K562 (cell line): ENCODE results near the gene RAI1. TPM values are rescaled to one million over a fixed set of nuclear protein-coding genes. Genes with fewer than 3 reads are reported as not detected.
A peak's percentile ranks its signal among the peaks of the same experiment; 100 is the strongest.

Experiments
- ATAC-seq: fragments of 200-7000 bp; cut with Tn5 transposase; 3 replicates; pipeline ENCODE4 v1.9.1; 2020; ENCODE audit warnings: moderate library complexity
- BruUV-seq: library from RNA; stranded (reverse); fragments of 400-500 nt; replicated peaks from 2 replicates; lab custom pipeline; 2021; lab: Mats Ljungman, UMichigan
- CTCF ChIA-PET: fragments of 300-600 bp; formaldehyde crosslinking; extraction: SDS; loops from one replicate; lab custom pipeline; 2021; ENCODE audit warnings: low intra/inter-chr PET ratio; lab: Yijun Ruan, JAX
- POLR2A ChIA-PET: fragments of 300-600, 350-650 bp; sonication (Branson Sonifier 250); formaldehyde crosslinking; extraction: SDS; loops from one replicate; lab custom pipeline; 2021; ENCODE audit warnings: antibody characterized with exemption, inconsistent platforms; lab: Yijun Ruan, JAX
- DNase-seq, 4 experiments: peaks; one replicate each; pipeline versions ENCODE4 v3.0.0 to v3.0.0-alpha.2; 2011 to 2018; ENCODE audit warnings: low spot score in 3 of 4, mixed read lengths in 3 of 4; ENCODE audit errors: extremely low read depth in 1 of 4
- FAIRE-seq: peaks from 2 replicates; lab custom pipeline; 2011; peaks lifted over from hg19 to GRCh38; lab: Jason Lieb, UNC
- H2AFZ ChIP-seq: 2 replicates; pipeline ENCODE4 v1.6.0; 2011; ENCODE audit warnings: low read depth, low read length, control low read depth, inconsistent platforms
- H3K27ac ChIP-seq: fragments of 200-600 bp; 3 replicates; pipeline ENCODE4 v1.8.0; 2011; ENCODE audit warnings: low read depth, mild to moderate bottlenecking, control low read depth, inconsistent platforms, low read length, moderate library complexity, mixed read lengths; ENCODE audit errors: extremely low read depth
- H3K27me3 ChIP-seq, 2 experiments: fragments of 300-600 bp in 1 of 2; 2 replicates in 1 of 2; 3 replicates in 1 of 2; pipeline versions ENCODE4 v1.6.0 to v1.8.0; 2011; ENCODE audit warnings: inconsistent platforms in 2 of 2, low read length in 2 of 2, mild to moderate bottlenecking in 1 of 2, mixed read lengths in 1 of 2, moderate library complexity in 1 of 2; ENCODE audit not compliant: control insufficient read depth in 2 of 2, insufficient read depth in 2 of 2
- H3K36me3 ChIP-seq: fragments of 300-600 bp; 3 replicates; pipeline ENCODE4 v1.8.0; 2011; ENCODE audit warnings: mild to moderate bottlenecking, low read length, inconsistent platforms; ENCODE audit not compliant: control insufficient read depth, insufficient read depth
- H3K4me1 ChIP-seq, 2 experiments: fragments of 200-600 bp in 1 of 2; replicated peaks in 1 of 2; 2 replicates in 1 of 2; 3 replicates in 1 of 2; pipeline versions ENCODE4 v1.5.1 to v1.8.0; 2011; ENCODE audit warnings: inconsistent platforms in 2 of 2, low read length in 2 of 2, mild to moderate bottlenecking in 1 of 2, mixed read lengths in 1 of 2, moderate library complexity in 1 of 2; ENCODE audit not compliant: control insufficient read depth in 2 of 2, insufficient read depth in 2 of 2
- H3K4me2 ChIP-seq: 2 replicates; pipeline ENCODE4 v1.6.1; 2011; ENCODE audit warnings: low read length, control low read depth, inconsistent platforms, mixed read lengths; ENCODE audit not compliant: insufficient read depth
- H3K4me3 ChIP-seq: fragments of 200-600 bp; sonication (generic), shearing (Covaris generic); 2 replicates; pipeline ENCODE4 v1.5.1; 2016; ENCODE audit warnings: control low read depth, inconsistent platforms
- H3K79me2 ChIP-seq: fragments of 200-600 bp; 3 replicates; pipeline ENCODE4 v1.8.0; 2011; ENCODE audit warnings: low read length, inconsistent platforms; ENCODE audit not compliant: control insufficient read depth, insufficient read depth
- H3K9ac ChIP-seq, 2 experiments: 2 replicates each; pipeline versions ENCODE4 v1.6.0 to v1.6.1; 2011; ENCODE audit warnings: low read depth in 2 of 2, low read length in 2 of 2, control low read depth in 1 of 2, inconsistent platforms in 1 of 2, mild to moderate bottlenecking in 1 of 2, mixed read lengths in 1 of 2; ENCODE audit not compliant: insufficient read depth in 1 of 2
- H3K9me1 ChIP-seq: one replicate; pipeline ENCODE4 v1.6.0; 2011; ENCODE audit warnings: inconsistent platforms, mild to moderate bottlenecking, low read length, moderate library complexity; ENCODE audit not compliant: control insufficient read depth, insufficient read depth
- H3K9me3 ChIP-seq: replicated peaks from 2 replicates; pipeline ENCODE4 v1.5.1; 2011; ENCODE audit warnings: low read depth, low read length, inconsistent platforms; ENCODE audit not compliant: control insufficient read depth, insufficient read depth
- H4K20me1 ChIP-seq: replicated peaks from 2 replicates; pipeline ENCODE4 v1.6.1; 2011; ENCODE audit warnings: low read length, inconsistent platforms, mixed read lengths; ENCODE audit not compliant: control insufficient read depth, insufficient read depth
- ETV1 ChIP-seq: fragments of 450-650 bp; conservative IDR thresholded peaks from 2 replicates; pipeline ENCODE4 v1.6.1; 2016; ENCODE audit warnings: missing genetic modification characterization, control low read depth, low read depth, missing compliant biosample characterization
- NR4A1 ChIP-seq, 2 experiments: fragments of 250-450 bp in 1 of 2; fragments of 450-650 bp in 1 of 2; sonication (Bioruptor Pico) in 1 of 2; IDR thresholded peaks; 2 replicates each; pipeline versions ENCODE4 v1.4.0 to v1.6.1; 2016 to 2020; ENCODE audit warnings: mild to moderate bottlenecking in 2 of 2, missing compliant biosample characterization in 1 of 2, missing genetic modification characterization in 1 of 2, moderate library complexity in 1 of 2
- POLR3A ChIP-seq: IDR thresholded peaks from 2 replicates; pipeline ENCODE4 v1.6.1; 2011; ENCODE audit warnings: borderline replicate concordance, mild to moderate bottlenecking, moderate library complexity; ENCODE audit not compliant: insufficient read length, insufficient read depth; ENCODE audit errors: extremely low read depth
- ZNF175 ChIP-seq: fragments of 200-800 bp; sonication (Bioruptor generic); IDR thresholded peaks from 2 replicates; pipeline ENCODE4 v1.6.1; 2016; ENCODE audit warnings: low read depth, mild to moderate bottlenecking, missing genetic modification characterization, missing compliant biosample characterization
- WGBS: fragments of 100-300 bp; shearing (Covaris generic); methylation state at CpG from one replicate; pipeline ENCODE4 v1.1.6; 2016; ENCODE audit warnings: low coverage, mixed read lengths; ENCODE audit not compliant: insufficient coverage; ENCODE audit errors: missing lambda C conversion rate; 5-methylcytosine and 5-hydroxymethylcytosine counted together
- in situ Hi-C: fragments of 300-500 bp; cut with MboI; formaldehyde crosslinking; loops from 4 replicates; pipeline ENCODE4 v1.15.0; 2018; ENCODE audit warnings: inconsistent platforms, mixed read lengths
- intact Hi-C: fragments of 100-400 bp; cut with micrococcal nuclease; formaldehyde crosslinking; loops from 2 replicates; pipeline ENCODE4 v1.14.2; 2022
- polyA plus RNA-seq, 8 experiments: library from polyadenylated mRNA; depleted of rRNA in 4 of 8; stranded (reverse) in 5 of 8; unstranded in 3 of 8; fragments of >200 nt; fragmentation: Nextera tagmentation in 2 of 8; fragmentation: Illumina TruSeq in 1 of 8; extraction: Ambion mirVana in 2 of 8; extraction: Trizol in 1 of 8; gene quantifications; 2 replicates each; pipeline versions ENCODE4 v1.2.1 to v1.2.3, GENCODE V29; 2011 to 2014; ENCODE audit warnings: inconsistent platforms in 1 of 8, missing spikeins in 1 of 8
- total RNA-seq, 7 experiments: library from RNA; depleted of rRNA in 6 of 7; stranded (reverse); fragments of >200 nt in 6 of 7; fragmentation: Illumina TruSeq in 2 of 7; extraction: Trizol in 2 of 7; gene quantifications; 2 replicates each; pipeline versions ENCODE4 v1.2.1 to v1.2.3, GENCODE V29; 2011 to 2021; ENCODE audit warnings: low replicate concordance in 1 of 7

RAI1 gene
- total and polyA plus RNA-seq, 9 of the 15 experiments (the other 6 are each of a cell fraction or from before 2014, with no cell fraction given), result 0.68 to 19.9 (median 5.5) TPM

DNA sequence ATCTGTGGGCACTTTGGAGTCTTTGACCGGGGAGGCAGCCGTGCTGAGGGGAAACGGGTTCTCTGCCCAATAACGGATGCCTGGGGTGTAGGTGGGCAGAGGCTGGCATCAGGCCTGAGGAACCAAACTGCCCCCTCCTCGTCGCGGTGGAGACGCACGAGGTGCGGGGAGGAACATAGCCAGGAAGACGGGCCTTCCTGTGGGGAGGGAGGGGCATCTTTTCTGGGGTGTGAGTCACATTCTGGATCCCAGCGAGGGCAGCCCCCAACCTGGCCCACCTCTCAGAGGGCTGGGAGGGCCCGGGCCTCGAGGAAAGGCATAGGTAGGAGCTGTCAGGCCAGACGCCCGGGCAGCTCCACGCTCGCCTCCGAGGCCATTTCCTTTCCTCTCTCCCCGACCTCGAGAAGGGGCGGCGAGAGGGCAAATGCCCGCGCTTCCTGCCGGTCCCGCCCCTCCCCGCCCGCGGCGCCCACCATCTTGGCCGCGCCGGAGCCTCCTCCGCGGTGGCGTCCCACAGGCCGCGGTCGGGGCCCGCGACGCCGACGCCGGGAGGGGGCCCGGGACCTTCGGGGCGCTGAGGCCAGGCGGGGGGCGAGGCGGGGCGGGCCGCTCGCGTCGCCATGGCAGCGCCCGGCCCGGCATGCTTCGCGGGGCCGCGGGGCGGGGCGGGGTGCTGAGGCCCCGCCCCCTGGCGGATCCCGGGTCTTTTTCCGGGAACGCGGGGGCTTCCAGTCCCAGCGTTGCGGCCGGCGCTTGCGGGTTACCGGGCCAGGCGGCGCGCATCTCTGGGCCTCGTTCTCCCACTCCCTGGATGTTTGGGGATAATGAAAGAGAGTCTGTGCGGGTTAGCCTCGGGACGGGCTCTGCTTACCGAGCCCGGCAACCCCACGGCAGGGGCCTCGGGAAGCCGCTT is 13.2 kb downstream of the RAI1 start (continued):
- TF ChIP-seq NR4A1 (CRISPR knock-in tag; IDR thresholded peaks at IDR 0.05), result 0 out of 2 replicates have a peak, but pooled peaks have one; percentile 35
- TF ChIP-seq NR4A1 (tag; IDR thresholded peaks at IDR 0.05), result no peak
- peak; percentile 65; the same call in 1 of the 2 replicates for TF ChIP-seq ZNF175 (CRISPR knock-in tag)
- TF ChIP-seq ETV1 (tag), result peak; percentile 53

DNA sequence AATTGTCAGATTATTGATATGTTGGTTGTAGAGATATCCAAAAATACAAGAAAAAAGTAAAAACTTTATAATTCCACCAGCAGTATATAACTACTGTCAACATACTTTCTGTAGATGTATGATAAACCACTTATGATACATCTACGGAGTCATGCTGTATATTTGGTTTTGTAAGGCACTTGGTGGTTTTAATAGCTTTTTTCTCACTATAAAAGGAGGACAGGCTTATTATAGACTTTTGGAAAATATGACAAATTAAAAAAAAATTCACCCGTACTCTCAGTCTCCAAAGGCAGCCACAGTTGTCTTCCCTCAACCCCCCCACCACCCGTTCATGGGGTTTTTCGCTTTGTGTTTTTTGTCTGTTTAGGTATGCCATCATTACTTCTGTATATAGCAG is 14.8 kb downstream of the RAI1 start:
- ChIA-PET POLR2A (interaction anchor here (1.2 kb wide), 1 partner anchor 82 kb away, joined by 4 read pairs; no protein-coding TSS in a partner anchor), CTCF (no interaction called here)
- Histone ChIP-seq H3K9ac (no peak overlapping the region), H3K27ac (no peak overlapping the region), H3K9me3 (no peaks in the 10 kb centered on the region), H3K36me3 (no peaks in the 10 kb centered on the region; the same call in 2 of the 3 replicates), H3K4me1 (peaks cover 24 to 43% of the 10 kb centered on the region in 2 experiments), H3K4me3 (no peak overlapping the region), H3K79me2 (peaks cover 90% of the 10 kb centered on the region), H4K20me1 (peaks cover 5% of the 10 kb centered on the region; the same call in 1 of the 2 replicates), H2AFZ (no peak overlapping the region), H3K27me3 (no peaks in the 10 kb centered on the region), H3K9me1 (peaks cover 2% of the 10 kb centered on the region), H3K4me2 (no peak overlapping the region)
- in situ Hi-C loops, result no loop called here
- no peak for TF ChIP-seq POLR3A
- DNase-seq (no peak), ATAC-seq (no peak), FAIRE-seq (no peak)
- 72% methylated on average over 4 of the region's 4 CpGs for WGBS
- intact Hi-C loops, result no loop called here
- no TSS peak for BruUV-seq
